ENCODE results near the gene ERGIC1.

ERGIC1 gene

GRCh38 chr5:172877466-172878260 is 43.6 kb downstream of the ERGIC1 start:
- no peaks in the 10 kb centered on the region for H3K36me3 ChIP-seq (ENCODE audit: control insufficient read depth, insufficient read depth, low read length)
- H3K9ac ChIP-seq (ENCODE audit: low read length) = no peak overlapping the region
- no peak overlapping the region for H3K27ac ChIP-seq (ENCODE audit: low read depth, low read length)
- no peaks in the 10 kb centered on the region for H3K27me3 ChIP-seq (ENCODE audit: control insufficient read depth, insufficient read depth, low read length)
- H3K4me1 ChIP-seq (ENCODE audit: control insufficient read depth, insufficient read depth, low read length) = peaks cover 8% of the 10 kb centered on the region
- H3K4me3 ChIP-seq (ENCODE audit: low read length) = no peak overlapping the region

- H3K27ac ChIP-seq (ENCODE audit: low read depth, low read length) = peak overlapping the region; percentile 46
- no peak overlapping the region for H3K4me3 ChIP-seq (ENCODE audit: low read length)
- peaks cover 3% of the 10 kb centered on the region for H3K4me1 ChIP-seq (ENCODE audit: control insufficient read depth, insufficient read depth, low read length)
- H3K9ac ChIP-seq (ENCODE audit: low read length) = no peak overlapping the region
- H3K27me3 ChIP-seq (ENCODE audit: control insufficient read depth, insufficient read depth, low read length) = no peaks in the 10 kb centered on the region
- no peaks in the 10 kb centered on the region for H3K36me3 ChIP-seq (ENCODE audit: control insufficient read depth, insufficient read depth, low read length)
Observed at GRCh38 chr5:172878585-172878932, 44.5 kb downstream of the ERGIC1 start.

GRCh38 chr5:172878933-172879752 is 45.1 kb downstream of the ERGIC1 start:
- Histone ChIP-seq H3K27ac (ENCODE audit: low read depth, low read length) (peak overlapping the region; percentile 46), H3K36me3 (ENCODE audit: control insufficient read depth, insufficient read depth, low read length) (peaks cover 3% of the 10 kb centered on the region), H3K4me1 (ENCODE audit: control insufficient read depth, insufficient read depth, low read length) (no peaks in the 10 kb centered on the region), H3K4me3 (ENCODE audit: low read length) (no peak overlapping the region), H3K27me3 (ENCODE audit: control insufficient read depth, insufficient read depth, low read length) (no peaks in the 10 kb centered on the region), H3K9ac (ENCODE audit: low read length) (no peak overlapping the region)

- Histone ChIP-seq H3K9ac (ENCODE audit: low read length) (no peak overlapping the region), H3K4me1 (ENCODE audit: control insufficient read depth, insufficient read depth, low read length) (peaks cover 6% of the 10 kb centered on the region), H3K27me3 (ENCODE audit: control insufficient read depth, insufficient read depth, low read length) (no peaks in the 10 kb centered on the region), H3K36me3 (ENCODE audit: control insufficient read depth, insufficient read depth, low read length) (peaks cover 3% of the 10 kb centered on the region), H3K27ac (ENCODE audit: low read depth, low read length) (no peak overlapping the region), H3K4me3 (ENCODE audit: low read length) (no peak overlapping the region)
Observed at GRCh38 chr5:172881691-172882370, 47.8 kb downstream of the ERGIC1 start.

- H3K4me3 ChIP-seq (ENCODE audit: low read length) = no peak overlapping the region
- H3K9ac ChIP-seq (ENCODE audit: low read length) = no peak overlapping the region
- no peak overlapping the region for H3K27ac ChIP-seq (ENCODE audit: low read depth, low read length)
- peaks cover 18% of the 10 kb centered on the region for H3K4me1 ChIP-seq (ENCODE audit: control insufficient read depth, insufficient read depth, low read length)
- H3K36me3 ChIP-seq (ENCODE audit: control insufficient read depth, insufficient read depth, low read length) = peaks cover 3% of the 10 kb centered on the region
- no peaks in the 10 kb centered on the region for H3K27me3 ChIP-seq (ENCODE audit: control insufficient read depth, insufficient read depth, low read length)
Observed at GRCh38 chr5:172883066-172883465, 49.0 kb downstream of the ERGIC1 start.

- H3K9ac ChIP-seq (ENCODE audit: low read length) = no peak overlapping the region
- H3K36me3 ChIP-seq (ENCODE audit: control insufficient read depth, insufficient read depth, low read length) = peaks cover 3% of the 10 kb centered on the region
- peak overlapping the region; percentile 11 for H3K27ac ChIP-seq (ENCODE audit: low read depth, low read length)
- no peak overlapping the region for H3K4me3 ChIP-seq (ENCODE audit: low read length)
- H3K4me1 ChIP-seq (ENCODE audit: control insufficient read depth, insufficient read depth, low read length) = peaks cover 23% of the 10 kb centered on the region
- H3K27me3 ChIP-seq (ENCODE audit: control insufficient read depth, insufficient read depth, low read length) = no peaks in the 10 kb centered on the region
Observed at GRCh38 chr5:172885597-172886340, 51.7 kb downstream of the ERGIC1 start.

GRCh38 chr5:172886476-172886875 is 52.4 kb downstream of the ERGIC1 start:
- Histone ChIP-seq H3K9ac (ENCODE audit: low read length) (no peak overlapping the region), H3K4me3 (ENCODE audit: low read length) (no peak overlapping the region)

GRCh38 chr5:172886974-172887501 is 53.0 kb downstream of the ERGIC1 start:
- peak overlapping the region; percentile 90 for H3K27ac ChIP-seq (ENCODE audit: low read depth, low read length)
- H3K27me3 ChIP-seq (ENCODE audit: control insufficient read depth, insufficient read depth, low read length) = no peaks in the 10 kb centered on the region
- no peak overlapping the region for H3K9ac ChIP-seq (ENCODE audit: low read length)
- H3K36me3 ChIP-seq (ENCODE audit: control insufficient read depth, insufficient read depth, low read length) = peaks cover 3% of the 10 kb centered on the region
- peaks cover 35% of the 10 kb centered on the region for H3K4me1 ChIP-seq (ENCODE audit: control insufficient read depth, insufficient read depth, low read length)
- H3K4me3 ChIP-seq (ENCODE audit: low read length) = peak overlapping the region; percentile 0

More at GRCh38 chr5:172886476-172886875, 52.4 kb downstream of the ERGIC1 start:
- peaks cover 29% of the 10 kb centered on the region for H3K4me1 ChIP-seq (ENCODE audit: control insufficient read depth, insufficient read depth, low read length)
- H3K27me3 ChIP-seq (ENCODE audit: control insufficient read depth, insufficient read depth, low read length) = no peaks in the 10 kb centered on the region
- H3K36me3 ChIP-seq (ENCODE audit: control insufficient read depth, insufficient read depth, low read length) = peaks cover 3% of the 10 kb centered on the region
- peak overlapping the region; percentile 90 for H3K27ac ChIP-seq (ENCODE audit: low read depth, low read length)

GRCh38 chr5:172887692-172888091 is 53.6 kb downstream of the ERGIC1 start:
- H3K4me3 ChIP-seq (ENCODE audit: low read length) = peak overlapping the region; percentile 0
- no peaks in the 10 kb centered on the region for H3K27me3 ChIP-seq (ENCODE audit: control insufficient read depth, insufficient read depth, low read length)
- peak overlapping the region; percentile 90 for H3K27ac ChIP-seq (ENCODE audit: low read depth, low read length)
- H3K9ac ChIP-seq (ENCODE audit: low read length) = no peak overlapping the region
- peaks cover 41% of the 10 kb centered on the region for H3K4me1 ChIP-seq (ENCODE audit: control insufficient read depth, insufficient read depth, low read length)
- H3K36me3 ChIP-seq (ENCODE audit: control insufficient read depth, insufficient read depth, low read length) = peaks cover 3% of the 10 kb centered on the region

GRCh38 chr5:172890659-172891058 is 56.6 kb downstream of the ERGIC1 start:
- peak overlapping the region; percentile 94 for H3K27ac ChIP-seq (ENCODE audit: low read depth, low read length)
- H3K9ac ChIP-seq (ENCODE audit: low read length) = no peak overlapping the region

GRCh38 chr5:172891716-172892421 is 57.8 kb downstream of the ERGIC1 start:
- Histone ChIP-seq H3K27me3 (ENCODE audit: control insufficient read depth, insufficient read depth, low read length) (no peaks in the 10 kb centered on the region), H3K4me1 (ENCODE audit: control insufficient read depth, insufficient read depth, low read length) (peaks cover 40% of the 10 kb centered on the region), H3K27ac (ENCODE audit: low read depth, low read length) (peak overlapping the region; percentile 94), H3K4me3 (ENCODE audit: low read length) (no peak overlapping the region), H3K36me3 (ENCODE audit: control insufficient read depth, insufficient read depth, low read length) (no peaks in the 10 kb centered on the region), H3K9ac (ENCODE audit: low read length) (peak overlapping the region; percentile 16)

More at GRCh38 chr5:172890659-172891058, 56.6 kb downstream of the ERGIC1 start:
- Histone ChIP-seq H3K4me3 (ENCODE audit: low read length) (no peak overlapping the region), H3K4me1 (ENCODE audit: control insufficient read depth, insufficient read depth, low read length) (peaks cover 42% of the 10 kb centered on the region), H3K36me3 (ENCODE audit: control insufficient read depth, insufficient read depth, low read length) (no peaks in the 10 kb centered on the region), H3K27me3 (ENCODE audit: control insufficient read depth, insufficient read depth, low read length) (no peaks in the 10 kb centered on the region)

Data from rectal smooth muscle tissue (tissue), 1 donor.